ENCODE results near the gene CACNA1E. TPM values are rescaled to one million over a fixed set of nuclear protein-coding genes. Genes with fewer than 3 reads are reported as not detected.

The CACNA1E gene
- total RNA-seq, 1 donor from 2014 or later: not detected

DNA sequence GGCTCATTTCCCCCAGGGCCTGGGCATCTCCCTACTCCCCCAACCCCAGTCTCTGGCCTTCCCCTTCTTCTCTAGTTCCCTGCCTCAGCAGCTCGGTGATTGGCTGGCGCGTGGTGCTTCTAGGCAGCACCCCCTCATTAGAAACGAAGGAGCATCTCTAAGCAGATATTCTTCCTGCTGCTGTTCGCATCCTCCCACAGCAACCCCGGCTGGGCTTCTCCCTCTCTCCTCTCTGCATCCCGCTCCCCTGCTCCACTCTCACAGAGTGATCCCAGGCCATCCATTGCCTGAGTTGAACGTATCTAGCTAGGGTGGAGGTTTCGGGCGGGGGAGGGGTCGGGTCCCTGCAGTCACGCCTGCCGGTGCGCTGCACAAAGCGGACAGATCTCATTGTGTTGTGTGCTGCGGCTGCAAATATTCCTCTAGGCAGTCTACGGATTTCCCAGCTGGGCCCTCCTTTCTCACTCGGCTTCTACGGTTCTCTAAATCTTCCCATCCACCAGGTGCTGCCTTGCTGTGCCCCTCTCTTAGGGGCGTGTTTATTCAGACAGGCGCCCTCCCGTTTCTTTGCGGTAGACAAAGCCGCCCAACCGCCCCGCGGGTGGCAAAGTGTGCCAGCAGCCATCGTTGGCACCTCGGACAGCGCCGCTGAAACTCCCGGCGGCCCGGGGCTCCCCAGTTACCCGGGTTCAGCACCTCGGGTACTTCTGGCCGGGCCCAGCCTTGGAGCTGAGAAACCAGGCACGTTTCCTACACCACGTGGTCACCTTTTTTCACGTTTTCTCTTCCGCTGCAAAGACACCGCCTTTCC lies 2.2 kb downstream of the CACNA1E start:
- no peak for DNase-seq

GRCh38 chr1:181486098-181486420 lies 2.7 kb downstream of the CACNA1E start:
- DNase-seq: no peak

- DNase-seq: no peak
Measured at GRCh38 chr1:181488866-181489265, 5.5 kb downstream of the CACNA1E start.

- DNase-seq: no peak
Measured at GRCh38 chr1:181490276-181490675, 7.0 kb downstream of the CACNA1E start.

- DNase-seq: no peak
Measured at GRCh38 chr1:181490740-181491712, 7.7 kb downstream of the CACNA1E start.

- DNase-seq: no peak
Measured at GRCh38 chr1:181493166-181493565, 9.8 kb downstream of the CACNA1E start.

DNA sequence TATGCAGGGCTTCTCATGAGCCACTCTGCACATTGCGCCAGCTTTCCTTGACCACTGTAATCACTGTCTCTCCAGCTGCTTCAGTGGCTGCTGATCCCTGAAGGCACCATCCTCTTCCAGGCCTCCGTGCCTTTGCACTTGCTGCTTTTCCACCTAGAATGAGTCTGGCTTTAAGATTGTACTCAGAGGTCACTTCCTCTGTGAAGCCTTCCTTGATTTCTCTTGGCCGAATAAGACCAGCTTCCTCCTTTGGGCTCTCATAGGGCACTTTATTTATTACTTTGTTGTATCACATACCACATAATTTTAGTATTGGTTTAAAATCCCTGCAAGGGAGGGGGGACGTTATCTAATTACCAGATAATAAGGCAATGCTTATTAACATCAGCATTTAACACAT lies 10.6 kb downstream of the CACNA1E start:
- DNase-seq: no peak

- DNase-seq: no peak
Measured at GRCh38 chr1:181496759-181497158, 13.4 kb downstream of the CACNA1E start.

GRCh38 chr1:181497870-181498269 lies 14.6 kb downstream of the CACNA1E start:
- no peak for DNase-seq

DNA sequence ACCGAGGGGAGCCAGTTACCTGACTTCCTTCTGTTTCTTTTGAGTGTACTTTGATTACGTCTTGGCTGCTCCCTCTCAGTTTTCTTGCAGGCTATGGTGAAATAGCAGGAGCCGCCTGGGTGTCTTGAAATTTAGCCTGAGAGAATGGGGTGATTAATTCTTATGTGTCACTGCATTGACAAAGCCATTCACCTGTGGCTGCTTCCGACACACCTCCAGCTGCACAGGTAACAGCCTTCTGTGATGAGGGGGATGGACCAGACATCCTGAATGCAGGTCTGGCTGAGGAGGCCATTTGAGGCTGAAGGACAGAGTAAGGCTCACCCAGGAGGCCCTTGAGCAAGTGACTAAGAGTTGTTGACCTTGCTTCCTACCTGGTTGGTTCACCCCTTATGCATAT lies 16.5 kb downstream of the CACNA1E start:
- no peak for DNase-seq

GRCh38 chr1:181500636-181501035 lies 17.3 kb downstream of the CACNA1E start:
- no peak for DNase-seq

GRCh38 chr1:181501612-181502011 lies 18.3 kb downstream of the CACNA1E start:
- DNase-seq: no peak

DNA sequence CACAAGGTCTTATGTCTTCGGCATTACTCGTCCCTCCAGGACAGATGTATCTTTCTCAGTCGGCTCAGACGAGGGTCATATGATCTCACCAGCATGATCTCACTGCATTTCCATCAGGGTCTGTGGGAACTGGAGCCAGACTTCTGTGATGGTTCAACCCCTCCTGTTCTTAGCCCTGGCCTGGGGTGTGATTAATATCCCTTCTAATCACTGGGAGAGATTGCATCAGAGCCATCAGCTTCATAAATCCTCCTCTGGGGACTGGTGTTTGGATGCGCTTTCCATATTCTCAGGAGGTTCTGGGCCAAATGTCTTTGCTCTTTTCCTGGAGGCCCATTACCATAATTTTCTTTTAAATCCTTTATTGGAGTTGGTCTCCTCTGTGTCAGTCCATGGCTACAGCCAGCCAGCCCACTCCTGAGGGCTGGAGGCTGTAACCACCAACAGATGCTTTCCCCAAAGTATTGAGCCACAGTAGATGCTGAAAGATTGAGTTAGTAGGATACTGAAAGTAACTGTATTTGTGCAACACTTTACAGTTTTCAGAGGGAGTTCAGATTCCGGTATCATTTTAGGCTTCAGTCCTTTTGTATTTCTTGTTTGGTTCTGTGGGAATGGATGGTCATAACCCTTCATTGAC lies 20.0 kb downstream of the CACNA1E start:
- DNase-seq: no peak

GRCh38 chr1:181504399-181504842 lies 21.1 kb downstream of the CACNA1E start:
- DNase-seq: peak; percentile 44

DNA sequence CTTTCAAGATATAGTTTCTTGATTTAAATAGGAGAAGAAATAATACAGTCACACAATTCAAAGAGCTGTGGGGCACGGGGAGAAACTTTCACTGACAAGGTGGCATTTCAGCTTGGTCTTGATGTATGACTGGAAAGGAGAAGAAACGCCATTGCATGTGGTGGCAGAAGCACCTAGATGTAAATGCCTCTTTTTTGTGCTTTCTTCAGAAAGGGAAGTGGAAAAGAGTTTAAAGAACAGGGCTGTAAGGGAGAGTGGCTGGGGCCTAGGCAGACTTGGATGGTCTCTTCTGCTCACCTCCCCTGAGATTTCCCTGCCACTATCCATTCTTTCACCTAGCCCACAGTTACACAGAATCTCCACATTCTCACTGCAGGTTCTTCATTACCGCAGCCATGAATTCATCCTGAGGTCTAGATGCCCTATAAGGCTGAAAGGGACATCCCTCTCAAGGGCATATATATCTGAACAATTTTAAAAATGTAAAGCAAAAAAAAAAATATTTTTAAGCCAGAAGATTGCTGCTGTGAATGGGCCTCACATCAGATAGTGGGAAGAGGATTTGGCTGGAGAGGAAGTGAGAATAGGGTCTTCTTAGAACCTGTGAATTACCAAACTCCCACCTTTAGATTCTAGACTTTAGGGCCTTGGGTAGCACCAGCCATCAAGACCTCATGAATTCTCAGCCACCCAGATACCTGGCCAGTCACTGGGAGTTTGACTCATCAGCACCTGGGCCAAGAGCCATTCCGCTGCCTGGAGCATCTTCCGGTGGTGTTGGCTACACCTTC lies 23.4 kb downstream of the CACNA1E start:
- no peak for DNase-seq

DNA sequence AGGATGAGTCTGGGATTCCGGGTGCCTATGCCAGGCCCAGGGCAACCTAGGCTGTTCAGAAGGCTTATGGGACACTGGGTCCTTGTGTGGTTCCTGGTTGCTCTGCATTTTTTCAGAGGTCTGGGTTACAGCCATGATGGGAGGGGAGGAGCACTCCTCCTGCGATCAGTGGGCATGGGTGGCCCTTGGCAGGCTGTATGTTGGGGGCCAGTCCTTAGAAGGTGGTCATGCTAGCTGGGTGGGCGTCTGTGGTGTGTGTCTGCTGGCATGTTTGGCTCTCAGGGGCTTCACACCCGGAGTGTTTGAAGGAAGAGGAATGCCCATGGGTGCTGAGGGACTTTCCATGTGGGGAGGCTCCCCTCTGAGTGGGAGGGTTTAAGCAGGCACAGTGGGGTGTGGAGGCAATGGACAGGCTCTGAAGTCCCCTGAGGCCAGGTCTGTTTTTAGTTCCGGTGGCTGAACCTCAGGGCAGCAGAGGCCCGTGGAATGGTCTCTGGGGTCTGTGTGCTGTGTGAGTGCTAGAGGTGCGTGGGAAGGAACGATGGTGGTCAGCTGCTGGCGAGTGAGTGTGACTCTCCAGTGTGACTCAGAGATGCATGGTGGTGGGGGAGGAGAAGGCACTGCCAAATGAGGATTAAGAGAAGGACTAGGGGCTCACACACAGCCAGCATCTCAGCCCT lies 25.3 kb downstream of the CACNA1E start:
- DNase-seq: no peak

DNA sequence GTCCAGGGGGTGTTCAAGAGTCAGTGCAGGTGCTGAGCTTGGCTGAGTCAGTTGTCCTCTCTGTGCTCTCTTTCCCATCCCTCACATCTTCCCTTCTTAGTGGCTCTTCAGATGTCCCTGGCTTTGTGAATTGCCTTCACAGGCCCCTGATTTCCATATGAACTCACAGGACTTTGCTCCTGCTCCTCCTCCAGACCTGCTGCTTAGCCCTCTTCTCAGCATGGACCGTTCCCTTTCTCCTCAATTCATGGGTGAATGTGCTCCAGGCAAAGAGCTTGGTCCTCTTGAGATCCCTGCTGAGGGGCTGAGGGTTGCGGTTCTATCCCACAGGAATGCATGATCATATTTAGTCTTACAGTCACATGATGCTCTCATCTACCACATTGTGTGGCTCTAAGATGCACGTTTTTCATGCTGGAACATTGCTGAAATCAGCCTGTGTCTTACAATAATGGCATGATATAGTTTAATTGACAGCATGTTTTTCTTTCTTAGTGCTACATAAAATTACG lies 30.5 kb downstream of the CACNA1E start:
- DNase-seq: no peak

GRCh38 chr1:181514298-181515290 lies 31.3 kb downstream of the CACNA1E start:
- no peak for DNase-seq

- no peak for DNase-seq
Measured at GRCh38 chr1:181516706-181517105, 33.4 kb downstream of the CACNA1E start.

Measured in dermis blood vessel endothelial cell (primary cell).